OCI-LY1 (cell line): ENCODE results near the gene L3MBTL3.

Experiments
- EZH2 ChIP-seq: fragments of 200-600 bp; sonication (generic), shearing (Covaris generic); IDR thresholded peaks from 2 replicates; pipeline ENCODE4 v1.8.0; 2017; ENCODE audit warnings: borderline replicate concordance, mixed run types, mild to moderate bottlenecking, antibody characterized with exemption, low read length, moderate library complexity, mixed read lengths
- TF ChIP-seq, protein P1 (sequence below): fragments of 200-600 bp; sonication (generic), shearing (Covaris generic); IDR thresholded peaks from 2 replicates; pipeline ENCODE4 v1.5.1; 2017; ENCODE audit warnings: mild to moderate bottlenecking, antibody characterized with exemption, low read length, moderate library complexity, mixed read lengths

DNA sequence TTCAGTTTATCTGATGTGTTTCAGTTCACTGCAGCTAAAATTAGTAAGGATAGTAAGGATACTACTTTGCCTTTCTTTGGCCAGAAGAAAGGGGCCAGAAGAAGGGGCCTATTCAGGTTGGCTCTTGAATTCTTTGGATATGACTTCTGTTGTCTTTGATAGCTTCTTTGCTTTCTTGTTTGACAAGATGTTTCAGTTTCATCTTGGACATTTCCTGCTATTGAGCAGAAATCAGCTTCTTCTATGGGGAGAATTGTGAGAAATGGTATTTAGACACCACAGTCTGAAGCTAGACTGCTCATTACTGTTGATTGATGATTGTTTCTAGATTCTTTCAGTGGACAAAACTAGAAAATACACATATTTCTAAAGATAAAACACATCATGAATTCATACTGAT lies 23.2 kb downstream of the L3MBTL3 start:
- TF ChIP-seq, protein P1, sequence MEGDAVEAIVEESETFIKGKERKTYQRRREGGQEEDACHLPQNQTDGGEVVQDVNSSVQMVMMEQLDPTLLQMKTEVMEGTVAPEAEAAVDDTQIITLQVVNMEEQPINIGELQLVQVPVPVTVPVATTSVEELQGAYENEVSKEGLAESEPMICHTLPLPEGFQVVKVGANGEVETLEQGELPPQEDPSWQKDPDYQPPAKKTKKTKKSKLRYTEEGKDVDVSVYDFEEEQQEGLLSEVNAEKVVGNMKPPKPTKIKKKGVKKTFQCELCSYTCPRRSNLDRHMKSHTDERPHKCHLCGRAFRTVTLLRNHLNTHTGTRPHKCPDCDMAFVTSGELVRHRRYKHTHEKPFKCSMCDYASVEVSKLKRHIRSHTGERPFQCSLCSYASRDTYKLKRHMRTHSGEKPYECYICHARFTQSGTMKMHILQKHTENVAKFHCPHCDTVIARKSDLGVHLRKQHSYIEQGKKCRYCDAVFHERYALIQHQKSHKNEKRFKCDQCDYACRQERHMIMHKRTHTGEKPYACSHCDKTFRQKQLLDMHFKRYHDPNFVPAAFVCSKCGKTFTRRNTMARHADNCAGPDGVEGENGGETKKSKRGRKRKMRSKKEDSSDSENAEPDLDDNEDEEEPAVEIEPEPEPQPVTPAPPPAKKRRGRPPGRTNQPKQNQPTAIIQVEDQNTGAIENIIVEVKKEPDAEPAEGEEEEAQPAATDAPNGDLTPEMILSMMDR: no peak
- no peak for TF ChIP-seq EZH2
